ENCODE results near the gene EXOC1.
"Not testable (repeated sequence)": the region's sequence is repeated elsewhere in the genome, so short reads cannot be mapped to it uniquely, and the experiment has no call there.

Gene EXOC1

DNA sequence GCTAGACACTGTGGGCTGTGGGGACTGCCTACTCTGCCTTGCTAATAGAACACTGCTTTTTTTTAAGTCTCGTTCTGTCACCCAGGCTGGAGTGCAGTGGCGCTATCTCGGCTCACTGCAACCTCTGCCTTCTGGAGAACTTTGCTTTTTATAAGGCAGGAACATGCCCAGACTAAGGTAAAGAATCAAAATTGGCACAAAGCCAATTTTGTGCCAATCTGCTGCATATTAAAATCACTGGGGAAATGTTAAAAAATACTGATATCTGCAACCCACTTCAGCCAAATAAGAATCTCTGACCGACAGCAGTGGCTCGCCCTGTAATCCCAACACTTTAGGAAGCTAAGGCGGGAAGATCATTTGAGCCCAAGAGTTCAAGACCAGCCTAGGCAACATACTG is 58.8 kb downstream of the EXOC1 start:
- no peak for DNase-seq

DNA sequence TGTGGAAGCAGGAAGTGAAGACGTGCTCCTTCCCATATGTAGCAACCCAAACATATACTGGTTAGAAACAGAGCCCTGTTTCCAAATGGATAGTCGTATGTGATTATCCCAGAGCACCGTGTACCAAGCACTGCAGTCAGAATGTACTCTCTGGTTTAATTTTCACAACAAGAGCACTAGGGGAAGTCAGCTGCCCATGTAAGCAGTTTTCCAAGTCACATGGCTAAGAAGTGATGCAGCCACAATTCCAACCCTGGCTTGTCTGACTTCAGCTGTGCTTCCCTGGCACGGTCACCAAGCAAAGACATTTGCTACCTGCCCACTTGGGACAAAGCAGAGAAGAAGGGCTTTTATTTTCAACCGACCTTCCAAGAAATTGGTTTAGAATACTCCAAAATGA is 67.1 kb downstream of the EXOC1 start:
- DNase-seq: no peak

DNA sequence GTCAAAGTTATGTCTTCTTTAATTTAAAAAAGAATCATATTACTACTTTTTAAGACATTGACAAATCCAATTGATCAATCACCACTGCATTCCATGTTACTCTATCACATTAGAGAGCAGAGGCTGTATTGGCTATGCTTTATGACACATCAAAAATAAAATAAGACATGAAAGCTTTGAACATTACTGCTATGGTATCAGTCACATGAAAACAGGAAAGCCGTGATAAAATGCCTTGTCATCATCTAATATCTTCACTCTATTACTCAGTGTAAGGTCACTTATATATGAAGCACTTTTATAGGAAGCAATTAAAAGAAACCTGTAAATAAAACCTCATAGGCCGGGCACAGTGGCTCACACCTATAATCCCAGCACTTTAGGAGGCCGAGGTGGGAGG is 67.6 kb downstream of the EXOC1 start:
- DNase-seq: no peak

DNA sequence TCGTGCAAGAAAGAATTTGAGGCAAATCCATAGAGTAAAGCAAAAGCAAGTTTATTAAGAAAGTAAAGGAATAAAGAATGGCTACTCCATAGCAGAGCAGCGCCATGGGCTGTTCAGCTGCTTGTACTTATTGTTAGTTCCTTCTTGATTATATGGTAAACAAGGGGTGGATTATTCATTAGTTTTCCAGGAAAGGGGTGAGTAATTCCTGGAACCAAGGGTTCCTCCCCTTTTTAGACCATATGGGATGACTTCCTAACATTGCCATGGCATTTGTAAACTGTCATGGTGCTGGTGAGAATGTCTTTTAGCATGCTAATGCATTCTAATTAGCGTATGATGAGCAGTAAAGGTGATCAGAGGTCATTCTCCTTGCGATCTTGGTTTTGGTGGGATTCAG is 71.8 kb downstream of the EXOC1 start:
- DNase-seq: no peak

DNA sequence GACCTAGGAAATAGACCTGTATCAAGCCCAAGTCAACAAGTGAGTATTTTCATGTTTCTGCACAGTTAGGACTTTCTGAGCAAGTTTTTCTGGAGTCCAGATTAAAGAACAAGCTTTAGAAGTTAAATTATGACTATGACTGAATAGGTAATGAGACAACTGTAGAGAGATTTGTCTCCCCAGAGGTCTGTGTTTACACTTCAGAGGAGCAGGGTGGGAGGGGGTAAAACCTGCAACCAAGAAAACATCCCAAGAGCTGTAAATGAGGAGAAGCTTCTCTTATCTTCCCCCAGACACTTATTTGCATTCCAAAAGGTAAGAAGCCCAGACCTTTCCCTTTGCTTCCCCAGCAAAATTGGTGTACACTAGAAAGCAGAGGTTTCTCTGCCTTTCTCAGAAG is 73.2 kb downstream of the EXOC1 start:
- no peak for DNase-seq

DNA sequence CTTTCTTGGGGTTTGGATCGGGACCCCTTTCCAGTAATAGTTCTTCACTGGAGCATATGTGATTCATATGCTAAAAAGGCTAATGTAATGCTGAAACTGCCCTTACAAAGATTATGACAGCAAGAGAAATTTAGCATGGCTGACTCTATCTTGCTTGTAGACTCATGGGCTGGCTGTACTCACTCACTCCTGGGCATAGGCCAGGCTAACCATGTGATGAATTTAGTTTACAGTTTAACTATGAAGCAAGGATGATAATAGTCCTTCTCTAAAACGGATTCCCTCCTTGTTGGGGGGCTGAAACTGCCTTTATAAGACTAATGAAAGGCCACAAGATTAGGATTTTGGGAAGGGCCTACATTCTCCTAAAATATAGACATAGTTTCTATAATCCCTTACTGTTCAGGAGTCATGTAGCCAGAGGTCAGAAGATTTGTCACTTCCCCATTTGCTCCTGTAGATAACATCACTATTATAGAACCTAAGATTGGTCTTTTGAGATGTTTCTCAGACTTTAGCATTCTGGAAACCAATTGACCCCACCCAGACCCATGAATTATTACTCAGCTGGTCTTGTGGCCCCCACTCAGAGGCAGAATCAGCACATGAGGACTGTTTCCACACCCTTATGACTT is 74.5 kb downstream of the EXOC1 start:
- DNase-seq: no peak

DNA sequence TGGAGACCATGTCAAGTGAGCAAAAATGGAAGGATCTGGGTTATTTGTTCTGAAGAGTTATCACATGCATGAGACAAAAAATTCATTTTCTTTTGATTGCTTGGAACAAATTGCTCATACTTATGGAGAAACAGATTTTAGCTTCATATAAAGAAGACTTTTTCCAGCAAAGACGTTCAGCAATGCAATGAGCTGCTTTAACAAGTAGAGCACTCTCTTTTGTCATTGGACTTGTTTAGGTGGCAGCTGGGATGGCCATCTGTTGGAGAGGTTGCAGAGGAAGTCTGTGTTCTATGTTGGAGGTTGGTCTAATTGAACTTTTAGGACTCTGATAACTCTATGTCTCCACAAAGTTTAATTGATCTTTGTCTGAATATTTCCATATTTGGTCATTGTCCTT is 75.4 kb downstream of the EXOC1 start:
- no peak for DNase-seq

DNA sequence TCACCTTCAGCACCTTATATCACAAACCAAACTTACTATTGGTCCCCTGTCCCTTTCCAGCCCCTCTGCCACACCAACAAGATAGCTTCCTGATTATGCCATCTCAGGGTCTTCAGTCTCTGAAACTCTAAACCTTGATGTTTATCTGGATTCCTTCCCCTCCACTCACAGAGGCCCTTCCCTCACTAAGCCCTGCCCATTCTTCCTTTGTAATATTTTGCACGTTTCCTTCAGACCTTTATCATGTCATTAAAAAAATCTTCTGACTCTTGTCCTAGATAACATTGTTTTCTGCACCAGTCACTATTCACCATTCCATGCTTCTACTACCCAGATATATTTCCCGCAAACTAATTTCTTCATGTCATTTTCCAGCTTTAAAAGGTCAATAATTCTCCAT is 77.6 kb downstream of the EXOC1 start:
- DNase-seq: no peak

DNA sequence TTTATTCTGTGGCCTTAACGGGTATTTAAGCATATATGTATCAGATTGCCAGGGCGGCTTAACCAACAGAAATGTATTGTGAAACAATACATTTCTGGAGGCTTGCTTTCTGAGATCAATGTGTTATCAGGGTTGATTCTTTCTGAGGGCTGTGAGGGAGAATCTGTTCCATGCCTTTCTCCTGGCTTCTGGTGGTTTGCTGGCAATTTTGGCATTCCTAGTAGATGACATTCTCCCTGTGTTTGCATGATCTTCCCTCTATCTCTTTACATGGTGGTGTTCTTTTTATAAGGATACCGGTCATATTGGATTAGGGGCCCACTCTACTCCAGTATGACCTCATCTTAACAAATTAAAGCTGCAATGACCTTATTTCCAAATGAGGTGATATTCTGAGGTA is 78.4 kb downstream of the EXOC1 start:
- DNase-seq: no peak

DNA sequence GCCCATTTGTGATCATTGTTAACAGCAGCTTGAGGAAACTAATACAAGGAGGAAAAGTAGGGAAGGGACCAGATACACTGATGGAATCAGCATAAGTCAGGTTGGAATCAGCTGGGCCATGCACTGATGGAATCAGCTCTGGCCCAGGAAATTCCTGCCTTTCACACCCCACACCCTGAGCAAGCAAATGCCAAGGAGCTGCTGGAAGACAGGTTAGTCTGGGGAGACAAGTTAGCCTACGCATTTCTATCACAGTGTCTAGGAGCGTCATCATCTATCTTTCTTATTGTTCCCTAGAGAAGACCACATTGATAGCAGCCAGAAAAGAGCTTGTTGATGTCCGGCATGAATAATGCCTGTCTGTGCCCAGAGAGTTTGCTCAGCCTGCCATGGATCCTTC is 79.1 kb downstream of the EXOC1 start:
- no peak for DNase-seq

DNA sequence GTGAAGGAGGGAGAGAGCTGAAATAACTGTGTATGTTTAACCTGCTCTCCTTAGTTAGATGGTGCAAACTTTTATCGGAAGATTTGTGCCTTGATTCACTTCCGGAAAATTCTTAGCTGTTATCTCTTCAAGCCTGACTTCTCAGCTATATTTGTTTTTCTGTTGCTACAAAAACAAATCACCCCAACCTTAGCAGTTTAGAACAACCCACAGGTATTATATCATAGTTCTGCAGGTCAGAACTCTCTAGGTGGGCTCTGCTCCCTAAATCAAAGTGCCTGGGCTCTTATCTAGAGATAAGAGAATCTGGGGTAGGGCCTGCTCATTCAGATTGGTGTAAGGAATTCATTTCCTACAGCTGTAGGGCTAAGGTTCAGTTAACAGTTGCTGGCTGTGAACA is 80.2 kb downstream of the EXOC1 start:
- DNase-seq: no peak

DNA sequence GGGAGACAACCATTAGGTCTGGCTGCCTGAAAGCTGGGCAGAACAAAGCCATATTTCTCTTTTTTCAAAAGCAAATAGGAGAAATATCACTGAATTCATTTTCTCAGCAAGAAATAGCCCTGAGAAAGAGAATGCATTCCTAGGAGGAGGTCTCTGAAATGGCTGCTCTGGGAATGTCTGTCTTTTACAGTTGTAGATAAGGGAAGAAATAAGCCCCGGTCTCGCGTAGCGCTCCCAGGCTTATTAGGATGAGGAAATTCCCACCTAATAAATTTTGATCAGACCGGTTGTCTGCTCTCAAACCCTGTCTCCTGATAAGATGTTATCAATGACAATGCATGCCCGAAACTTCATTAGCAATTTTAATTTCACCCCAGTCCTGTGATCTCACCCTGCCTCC is 82.5 kb downstream of the EXOC1 start:
- not testable (repeated sequence) for DNase-seq

DNA sequence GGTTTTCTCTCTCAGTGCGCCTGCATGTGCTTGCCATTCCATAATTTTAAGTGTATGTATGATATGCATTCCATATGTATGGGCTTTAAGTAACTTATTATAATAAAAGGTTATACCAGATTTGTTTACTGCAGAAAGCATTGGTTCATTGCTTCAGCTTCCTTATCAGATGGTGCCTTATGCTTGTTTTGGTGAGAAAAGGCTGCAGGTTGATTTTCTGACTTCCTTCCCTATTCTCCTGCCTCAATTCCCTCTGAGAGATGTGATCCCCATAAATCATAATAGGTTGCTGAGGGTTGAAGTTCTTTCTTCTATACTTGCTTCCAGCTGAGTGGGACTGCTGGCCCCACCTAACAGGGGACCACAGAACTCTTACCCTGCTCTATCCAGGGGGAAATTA is 85.0 kb downstream of the EXOC1 start:
- no peak for DNase-seq

DNA sequence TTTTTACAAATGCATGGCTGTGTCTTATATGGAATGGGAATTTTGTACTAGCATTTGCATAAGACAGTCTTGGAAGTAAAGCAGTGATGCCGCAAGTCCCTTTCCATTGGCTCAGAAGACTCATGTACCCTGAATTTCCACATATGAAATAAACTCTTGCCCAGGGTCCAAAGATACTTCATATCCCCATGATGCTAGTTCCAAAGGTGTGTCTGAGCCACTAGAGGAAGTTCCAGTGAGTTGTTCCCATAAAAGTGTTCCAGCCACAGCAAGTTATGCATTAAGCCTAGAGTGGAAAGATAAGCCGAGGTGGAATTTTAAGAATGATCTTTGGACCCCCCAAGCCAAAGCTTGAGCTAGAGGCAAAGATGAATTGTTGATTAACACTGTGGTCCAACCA is 86.0 kb downstream of the EXOC1 start:
- no peak for DNase-seq

DNA sequence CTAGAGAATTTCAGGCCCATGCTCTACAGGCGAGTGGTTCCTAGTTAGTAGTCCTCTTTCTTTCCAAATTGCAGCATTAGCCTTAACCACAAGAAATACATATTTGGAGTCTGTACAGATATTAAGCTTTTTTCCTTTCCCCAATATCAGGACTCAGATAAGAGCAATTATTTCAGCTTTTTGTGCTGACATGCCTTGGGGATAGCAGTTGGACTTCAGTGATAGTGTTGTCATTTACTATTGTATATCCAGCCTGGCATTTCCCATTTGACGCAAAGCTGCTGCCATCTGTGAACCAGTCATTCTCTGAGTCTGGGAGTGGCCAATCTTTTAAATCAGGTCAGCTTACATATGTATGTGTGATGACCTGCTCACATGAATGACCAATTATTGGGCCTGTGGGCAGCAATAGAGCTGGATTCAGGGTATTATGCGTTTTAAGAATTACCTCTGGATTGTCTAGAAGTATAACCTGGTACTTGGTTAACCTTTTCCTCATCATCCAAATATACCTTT is 88.5 kb downstream of the EXOC1 start:
- DNase-seq: no peak

DNA sequence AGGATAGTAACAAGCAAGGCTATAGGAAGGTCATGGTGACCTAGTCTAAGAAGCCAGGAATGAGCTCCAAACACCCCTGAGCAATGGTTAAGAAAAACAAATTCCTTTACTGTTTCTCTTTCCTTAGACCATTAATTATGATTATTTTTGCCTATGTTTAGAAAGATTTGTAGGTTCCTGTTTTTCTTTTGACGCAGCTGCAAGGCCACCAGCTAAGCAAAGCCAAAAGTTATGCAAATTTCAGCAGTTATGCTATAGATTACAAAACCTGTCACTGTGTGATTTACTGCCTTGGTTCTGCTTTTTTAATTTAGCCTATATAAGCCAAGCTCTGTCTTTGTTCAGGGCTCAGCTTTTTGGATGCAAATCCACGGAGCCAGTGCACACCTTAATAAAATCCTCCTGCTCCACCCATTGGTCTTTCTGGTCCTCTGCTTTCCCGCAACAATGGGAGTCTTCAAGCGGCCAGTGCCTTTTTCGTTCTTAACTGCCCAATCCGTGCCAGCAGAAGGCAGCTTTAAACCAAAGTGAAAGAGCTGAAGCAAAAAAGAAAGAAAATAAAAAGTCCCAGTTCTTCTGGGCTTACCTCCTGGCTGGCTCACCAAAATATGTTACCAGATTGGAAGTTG is 93.9 kb downstream of the EXOC1 start:
- DNase-seq: peak; percentile 11

DNA sequence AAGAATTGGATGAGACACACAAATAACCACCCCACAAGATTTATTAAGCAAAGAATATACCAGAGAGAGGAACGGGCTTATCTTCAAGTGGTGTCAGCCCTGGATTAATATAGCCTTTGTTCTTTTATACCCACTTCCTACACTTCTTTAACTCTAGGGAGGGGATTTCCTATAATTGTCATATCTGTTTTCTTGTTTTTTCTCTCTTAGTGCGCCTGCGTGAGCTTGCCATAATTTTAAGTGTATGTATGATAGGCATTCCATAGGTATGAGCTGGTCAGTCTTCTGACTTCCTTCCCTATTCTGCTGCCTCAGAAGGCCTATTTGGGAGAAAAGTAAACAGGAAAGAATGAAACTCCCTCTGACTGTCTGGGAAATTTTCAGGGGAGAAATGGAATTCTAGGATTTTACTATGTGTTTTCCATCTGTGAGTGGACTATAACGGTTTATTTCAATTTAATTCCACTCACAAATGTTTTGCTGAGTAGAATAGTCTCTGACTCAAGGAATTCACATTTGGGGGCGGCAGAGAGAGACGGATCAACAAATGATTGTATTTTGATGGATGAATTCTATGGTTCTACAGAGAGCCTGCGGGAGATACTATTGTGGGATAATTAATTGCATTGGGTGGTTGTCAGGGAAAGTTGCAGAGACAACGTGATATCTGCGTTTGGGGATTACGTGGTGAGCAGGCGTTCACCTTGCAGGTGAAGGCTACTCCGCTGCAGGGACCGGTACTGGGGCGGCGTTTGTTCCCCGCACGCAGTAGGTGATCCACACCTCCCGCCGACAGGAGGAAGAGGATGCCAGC is 94.7 kb downstream of the EXOC1 start:
- DNase-seq: peak; percentile 54

DNA sequence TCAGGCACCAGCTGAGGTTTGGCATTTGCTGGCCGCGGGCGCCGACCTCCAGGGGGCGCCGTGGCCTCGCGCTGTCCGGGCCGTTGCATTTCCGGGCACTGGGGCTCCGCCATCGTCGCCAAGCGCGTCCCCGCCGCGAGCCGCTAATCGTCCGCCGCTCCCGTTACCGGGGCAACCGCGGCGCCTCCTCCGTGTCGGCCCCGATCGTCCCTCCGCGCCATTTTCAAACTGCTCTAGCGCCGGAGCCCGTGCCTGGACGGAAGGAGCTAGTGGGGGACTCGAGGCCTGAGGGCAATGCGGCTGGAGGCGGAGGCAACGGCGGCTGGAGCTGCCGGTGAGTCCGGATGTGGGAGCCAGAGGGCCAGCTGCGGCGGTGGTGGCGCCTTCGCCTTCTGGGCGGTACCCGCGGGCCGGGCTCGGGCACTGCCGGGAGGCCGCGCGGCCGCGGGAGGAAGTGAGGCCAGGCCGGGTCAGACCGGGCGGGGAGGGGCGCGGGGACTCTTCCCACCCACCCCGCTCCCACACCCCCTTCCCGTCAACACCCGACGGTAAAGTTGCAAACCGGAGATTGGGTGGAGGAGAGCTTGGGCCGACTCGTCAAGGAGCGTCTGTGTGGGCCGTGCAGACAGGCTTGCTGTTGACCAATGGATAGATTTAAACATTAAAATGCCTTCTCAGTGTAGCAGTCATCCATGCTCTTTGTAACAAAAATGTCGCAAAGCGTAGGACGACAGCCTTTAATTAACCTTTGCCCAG is 95.5 kb downstream of the EXOC1 start, which contains the start of gene CEP135:
Gene CEP135 (plus strand): TSS at position 220 of the 756 bp plus-strand sequence. CDS start 3,186 bp downstream, outside the sequence.
- DNase-seq: peak; percentile 94

DNA sequence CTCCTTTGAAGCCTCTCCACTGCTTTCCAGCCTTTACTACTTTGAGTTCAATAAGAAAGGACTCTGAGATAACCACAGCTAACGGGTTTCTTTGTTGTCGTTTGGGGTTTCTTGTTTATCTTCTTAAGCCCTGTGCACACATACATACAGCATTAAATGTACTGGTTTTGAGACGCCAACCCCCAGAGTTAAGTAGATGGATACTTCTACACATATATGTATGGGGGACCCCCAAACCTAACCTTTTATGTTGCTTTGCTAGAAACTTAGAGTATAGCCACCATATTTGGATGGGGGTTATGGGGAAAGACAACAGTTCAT is 96.0 kb downstream of the EXOC1 start:
- no peak for DNase-seq

DNA sequence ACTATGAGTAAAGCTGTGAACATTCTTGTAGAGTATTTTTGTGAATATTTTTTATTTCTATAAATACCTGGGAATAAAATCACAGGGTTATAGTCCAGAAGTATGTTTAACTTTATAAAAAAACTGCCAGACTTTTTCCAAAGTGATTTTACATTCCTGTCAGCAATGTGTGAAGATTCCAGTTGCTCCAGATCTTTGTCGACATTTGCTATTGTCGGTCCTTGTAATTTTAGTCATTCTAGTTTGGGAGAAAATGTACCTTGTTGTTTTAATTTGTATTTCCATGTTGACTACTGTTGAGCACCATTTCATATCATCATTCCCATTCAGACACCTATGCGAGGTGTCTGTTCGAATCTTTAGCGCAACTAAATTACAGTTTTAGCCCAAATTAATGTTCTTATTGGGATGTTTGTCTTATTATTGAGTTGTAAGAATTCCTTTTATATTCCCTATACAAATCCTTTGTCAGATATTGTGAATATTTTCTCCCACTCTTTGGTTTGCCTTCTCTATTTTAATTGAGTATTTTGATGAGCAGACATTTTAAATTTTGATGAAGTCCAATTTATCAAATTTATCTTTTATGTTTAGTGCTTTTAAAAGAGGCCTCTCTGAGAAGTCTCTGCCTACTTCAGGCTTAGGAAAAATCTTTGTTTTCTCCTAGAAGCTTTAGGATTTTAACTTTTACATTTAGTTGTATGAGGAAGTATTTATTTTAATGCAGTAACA is 97.9 kb downstream of the EXOC1 start:
- DNase-seq: no peak
